KMS-11 (cell line): ENCODE data around the gene CNOT3.
"Not testable (repeated sequence)": the region's sequence is repeated elsewhere in the genome, so short reads cannot be mapped to it uniquely, and the experiment has no call there.

ENCODE experiments used
- H2AFZ ChIP-seq: fragments of 200-600 bp; sonication (generic); 2 replicates; pipeline ENCODE4 v1.6.1; 2016; ENCODE audit warnings: antibody characterized with exemption, mixed run types, low read depth
- H3K27ac ChIP-seq: fragments of 200-600 bp; sonication (generic); 2 replicates; pipeline ENCODE4 v1.6.1; 2016; ENCODE audit warnings: mild to moderate bottlenecking, mixed run types
- H3K27me3 ChIP-seq: fragments of 200-600 bp; sonication (generic); 2 replicates; pipeline ENCODE4 v1.6.1; 2017; ENCODE audit warnings: mild to moderate bottlenecking, low read depth, mixed run types, moderate library complexity; ENCODE audit not compliant: insufficient read depth
- H3K36me3 ChIP-seq: fragments of 200-600 bp; sonication (generic); 2 replicates; pipeline ENCODE4 v1.6.1; 2017; ENCODE audit warnings: mild to moderate bottlenecking, mixed run types; ENCODE audit not compliant: insufficient read depth
- H3K4me1 ChIP-seq: fragments of 200-600 bp; sonication (generic); 2 replicates; pipeline ENCODE4 v1.6.1; 2016; ENCODE audit warnings: mild to moderate bottlenecking, low read depth, mixed run types; ENCODE audit not compliant: poor library complexity, severe bottlenecking
- H3K4me2 ChIP-seq: fragments of 200-600 bp; sonication (generic); 2 replicates; pipeline ENCODE4 v1.7.0; 2016; ENCODE audit warnings: mild to moderate bottlenecking, mixed run types
- H3K4me3 ChIP-seq: fragments of 200-600 bp; sonication (generic); IDR thresholded peaks from 2 replicates; pipeline ENCODE4 v1.6.1; 2017; ENCODE audit warnings: low read depth, low read length, mixed read lengths; ENCODE audit not compliant: insufficient read depth
- H3K79me2 ChIP-seq: fragments of 200-600 bp; sonication (generic); 2 replicates; pipeline ENCODE4 v1.6.1; 2016; ENCODE audit warnings: low read depth, mixed run types; ENCODE audit not compliant: insufficient read depth
- H3K9ac ChIP-seq: fragments of 200-600 bp; sonication (generic); 2 replicates; pipeline ENCODE4 v1.6.1; 2016; ENCODE audit warnings: mild to moderate bottlenecking, mixed run types
- H4K20me1 ChIP-seq: fragments of 200-600 bp; sonication (generic); 2 replicates; pipeline ENCODE4 v1.6.1; 2016; ENCODE audit warnings: mild to moderate bottlenecking, mixed run types; ENCODE audit not compliant: insufficient read depth
- TF ChIP-seq, protein P1 (sequence below): fragments of 200-600 bp; sonication (generic); conservative IDR thresholded peaks from 2 replicates; pipeline ENCODE4 v1.6.1; 2017; ENCODE audit warnings: low read depth, mild to moderate bottlenecking, antibody characterized with exemption, low read length, moderate library complexity, mixed read lengths

CNOT3 gene

DNA sequence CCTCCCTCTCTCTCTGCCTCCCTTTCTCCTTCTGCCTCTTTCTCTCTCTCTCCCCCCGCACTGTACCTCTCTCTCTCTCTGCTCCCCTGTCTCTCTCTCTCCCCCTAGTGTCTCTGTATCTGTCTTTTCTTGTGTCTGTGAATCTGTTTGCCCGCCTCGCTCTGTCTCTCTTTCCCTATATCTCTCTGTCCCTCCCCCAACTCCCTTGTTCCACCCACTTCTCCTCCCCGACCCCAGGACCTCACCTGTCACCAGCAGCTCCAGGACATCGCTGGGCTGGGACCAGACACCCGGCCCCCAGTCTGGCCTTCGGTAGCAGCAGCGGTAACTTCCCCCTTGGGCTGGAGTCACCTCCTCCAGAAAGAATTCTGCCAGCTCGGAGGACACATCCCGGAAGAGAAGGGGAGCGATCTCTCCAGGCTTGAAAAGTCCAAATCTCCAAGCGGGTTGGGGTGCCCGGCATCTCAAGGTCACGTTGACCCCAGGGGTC, 40.9 kb upstream of the CNOT3 start:
- no peak overlapping the region for H3K9ac ChIP-seq
- no peaks in the 10 kb centered on the region for H3K36me3 ChIP-seq
- H3K4me3 ChIP-seq: no peak overlapping the region
- H3K4me2 ChIP-seq: peak overlapping the region; percentile 42; the same call in 1 of the 2 replicates
- H3K79me2 ChIP-seq: no peaks in the 10 kb centered on the region
- peak overlapping the region; percentile 71; the same call in 1 of the 2 replicates for H2AFZ ChIP-seq
- H3K27ac ChIP-seq: no peak overlapping the region
- H3K4me1 ChIP-seq: no peaks in the 10 kb centered on the region
- H3K27me3 ChIP-seq: peaks cover 4% of the 10 kb centered on the region; the same call in 1 of the 2 replicates
- H4K20me1 ChIP-seq: no peaks in the 10 kb centered on the region
- TF ChIP-seq, protein P1, sequence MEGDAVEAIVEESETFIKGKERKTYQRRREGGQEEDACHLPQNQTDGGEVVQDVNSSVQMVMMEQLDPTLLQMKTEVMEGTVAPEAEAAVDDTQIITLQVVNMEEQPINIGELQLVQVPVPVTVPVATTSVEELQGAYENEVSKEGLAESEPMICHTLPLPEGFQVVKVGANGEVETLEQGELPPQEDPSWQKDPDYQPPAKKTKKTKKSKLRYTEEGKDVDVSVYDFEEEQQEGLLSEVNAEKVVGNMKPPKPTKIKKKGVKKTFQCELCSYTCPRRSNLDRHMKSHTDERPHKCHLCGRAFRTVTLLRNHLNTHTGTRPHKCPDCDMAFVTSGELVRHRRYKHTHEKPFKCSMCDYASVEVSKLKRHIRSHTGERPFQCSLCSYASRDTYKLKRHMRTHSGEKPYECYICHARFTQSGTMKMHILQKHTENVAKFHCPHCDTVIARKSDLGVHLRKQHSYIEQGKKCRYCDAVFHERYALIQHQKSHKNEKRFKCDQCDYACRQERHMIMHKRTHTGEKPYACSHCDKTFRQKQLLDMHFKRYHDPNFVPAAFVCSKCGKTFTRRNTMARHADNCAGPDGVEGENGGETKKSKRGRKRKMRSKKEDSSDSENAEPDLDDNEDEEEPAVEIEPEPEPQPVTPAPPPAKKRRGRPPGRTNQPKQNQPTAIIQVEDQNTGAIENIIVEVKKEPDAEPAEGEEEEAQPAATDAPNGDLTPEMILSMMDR: no peak

DNA sequence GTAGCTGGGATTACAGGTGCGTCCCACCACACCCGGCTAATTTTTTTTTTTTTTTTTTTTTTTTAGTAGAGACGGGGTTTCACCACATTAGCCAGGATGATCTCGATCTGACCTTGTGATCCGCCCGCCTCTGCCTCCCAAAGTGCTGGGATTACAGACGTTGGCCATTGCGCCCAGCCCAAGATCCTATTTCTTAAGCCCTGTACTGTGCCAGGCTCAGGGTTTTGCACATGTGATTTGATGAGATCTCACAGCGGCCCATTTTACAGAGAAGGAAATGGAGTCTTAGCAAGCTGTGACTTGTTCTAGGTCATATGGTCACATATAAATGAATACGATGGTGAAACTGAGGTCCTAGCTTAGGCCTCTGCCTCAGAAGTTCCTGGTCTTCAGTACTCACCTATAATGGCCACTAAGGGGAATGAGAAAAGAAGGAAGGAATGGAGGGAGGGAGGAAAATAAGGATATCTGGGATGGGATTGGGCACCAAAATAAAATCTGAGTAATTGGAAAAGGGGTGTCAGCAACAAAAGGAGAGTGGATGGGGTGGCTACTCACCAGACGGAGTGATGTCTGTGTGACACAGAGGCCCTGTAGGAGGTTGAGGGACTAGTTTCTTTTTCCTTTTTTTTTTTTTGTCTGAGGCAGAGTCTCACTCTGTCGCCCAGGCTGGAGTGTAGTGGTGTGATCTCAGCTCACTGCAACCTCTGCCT, 38.2 kb upstream of the CNOT3 start:
- H4K20me1 ChIP-seq: no peaks in the 10 kb centered on the region
- no peaks in the 10 kb centered on the region for H3K36me3 ChIP-seq
- H3K27ac ChIP-seq: no peak overlapping the region
- peaks cover 13% of the 10 kb centered on the region for H3K79me2 ChIP-seq
- TF ChIP-seq, protein P1: no peak
- no peak overlapping the region for H3K4me2 ChIP-seq
- H3K4me3 ChIP-seq: no peak overlapping the region
- H2AFZ ChIP-seq: no peak overlapping the region
- 0 out of 2 replicates have a peak, but pooled peaks cover 4% of the 10 kb centered on the region for H3K27me3 ChIP-seq
- H3K9ac ChIP-seq: no peak overlapping the region
- peaks cover 12% of the 10 kb centered on the region for H3K4me1 ChIP-seq

DNA sequence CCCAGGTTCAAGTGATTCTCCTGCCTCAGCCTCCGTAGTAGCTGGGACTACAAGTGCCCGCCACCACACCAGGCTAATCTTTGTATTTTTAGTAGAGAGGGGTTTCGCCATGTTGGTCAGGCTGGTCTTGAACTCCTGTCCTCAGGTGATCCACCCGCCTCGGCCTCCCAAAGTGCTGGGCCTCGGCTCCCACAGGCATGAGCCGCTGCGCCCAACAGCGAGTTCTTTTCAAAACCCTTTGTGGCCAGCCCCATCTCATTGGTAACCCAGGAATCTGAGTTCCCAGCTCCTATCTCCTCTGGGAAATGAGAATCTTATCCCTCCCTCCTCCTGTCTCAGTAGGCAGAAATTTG, 37.7 kb upstream of the CNOT3 start:
- not testable (repeated sequence) for H4K20me1 ChIP-seq, H2AFZ ChIP-seq, H3K27ac ChIP-seq, H3K9ac ChIP-seq, H3K36me3 ChIP-seq, H3K4me2 ChIP-seq, H3K27me3 ChIP-seq, H3K4me3 ChIP-seq
- H3K79me2 ChIP-seq: peaks cover 19% of the 10 kb centered on the region
- H3K4me1 ChIP-seq: peaks cover 17% of the 10 kb centered on the region

DNA sequence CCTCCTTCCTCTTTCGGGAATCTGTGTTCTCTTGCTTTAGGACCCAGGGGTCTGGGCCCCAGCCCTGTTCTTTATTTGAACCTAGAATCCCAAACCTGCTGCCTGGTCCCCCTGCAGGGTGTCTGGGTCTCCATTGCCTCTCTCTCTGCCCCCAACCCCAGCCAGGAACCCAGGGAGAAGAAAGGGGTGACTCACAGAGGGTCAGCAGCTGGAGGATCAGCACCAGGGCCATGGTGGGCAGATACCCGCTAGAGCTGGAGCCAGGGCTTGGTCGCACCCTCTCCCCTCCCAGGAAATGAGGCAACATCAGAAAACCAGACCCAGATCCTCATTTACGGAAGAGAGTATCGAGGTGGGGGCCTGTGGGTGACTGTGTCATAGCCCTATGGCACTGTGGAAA, 37.0 kb upstream of the CNOT3 start, which contains the start of gene OSCAR:
Gene OSCAR (minus strand): TSS at position 243 of the 400 bp plus-strand sequence. CDS start 11 bp downstream, at position 232.
- Histone ChIP-seq H3K9ac (no peak within 1 kb of the TSS), H3K27ac (no peak within 1 kb of the TSS), H3K4me1 (peaks cover 17% of the 10 kb centered on the region), H3K4me3 (no peak within 1 kb of the TSS), H3K79me2 (peaks cover 20% of the 10 kb centered on the region), H3K36me3 (peaks cover 3% of the 10 kb centered on the region; the same call in 1 of the 2 replicates), H4K20me1 (no peaks in the 10 kb centered on the region), H2AFZ (no peak within 1 kb of the TSS), H3K27me3 (0 out of 2 replicates have a peak, but pooled peaks cover 4% of the 10 kb centered on the region), H3K4me2 (no peak within 1 kb of the TSS)
- TF ChIP-seq, protein P1: no peak
